ENCODE results near the gene PPCDC. TPM values are rescaled to one million over a fixed set of nuclear protein-coding genes. Genes with fewer than 3 reads are reported as not detected.

Gene PPCDC
- total RNA-seq, 3 donors from 2014 or later = 12.4 to 18.9 (median 18.2) TPM

DNA sequence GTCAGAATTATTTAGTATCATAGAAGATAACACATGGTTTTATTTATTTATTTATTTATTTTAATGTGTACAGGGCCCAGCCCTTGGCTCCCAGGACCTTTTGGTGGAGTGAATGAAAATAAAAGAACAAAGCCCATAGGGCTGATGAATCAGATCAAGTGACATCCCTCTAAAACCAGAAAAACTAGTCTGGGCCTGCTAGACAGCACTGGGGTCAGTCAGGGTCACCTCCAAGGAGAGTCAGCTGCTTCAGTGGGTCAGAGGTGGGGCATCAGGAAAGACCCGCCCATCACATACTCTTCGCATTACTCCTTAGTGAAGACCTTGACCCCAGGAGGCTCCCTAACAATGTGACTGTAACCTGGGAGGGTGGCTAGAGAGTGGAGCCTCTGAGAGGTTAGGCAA, 12.8 kb downstream of the PPCDC start:
- intact Hi-C loops (cut with DNase I, micrococcal nuclease) = no loop called here
- H3K9me3 ChIP-seq = no peaks in the 10 kb centered on the region
- no peak overlapping the region for H3K4me3 ChIP-seq
- no peaks in the 10 kb centered on the region for H3K36me3 ChIP-seq (ENCODE audit: low read depth)
- H3K4me1 ChIP-seq (ENCODE audit: low read depth) = peaks cover 13% of the 10 kb centered on the region
- no peak for TF ChIP-seq CTCF (IDR thresholded peaks at IDR 0.05)
- DNase-seq (peak in 2 of 3 donors; percentile 47 to 65), ATAC-seq (peak; percentile 91)

- ATAC-seq (no peak), DNase-seq (peak in 1 of 3 donors; percentile 14)
- no peak for TF ChIP-seq CTCF (IDR thresholded peaks at IDR 0.05)
- Histone ChIP-seq H3K4me3 (no peak overlapping the region), H3K9me3 (no peaks in the 10 kb centered on the region), H3K36me3 (ENCODE audit: low read depth) (no peaks in the 10 kb centered on the region), H3K4me1 (ENCODE audit: low read depth) (peaks cover 14% of the 10 kb centered on the region)
- intact Hi-C loops (cut with DNase I, micrococcal nuclease) = no loop called here
Observed at GRCh38 chr15:75037685-75038084, 14.3 kb downstream of the PPCDC start.

DNA sequence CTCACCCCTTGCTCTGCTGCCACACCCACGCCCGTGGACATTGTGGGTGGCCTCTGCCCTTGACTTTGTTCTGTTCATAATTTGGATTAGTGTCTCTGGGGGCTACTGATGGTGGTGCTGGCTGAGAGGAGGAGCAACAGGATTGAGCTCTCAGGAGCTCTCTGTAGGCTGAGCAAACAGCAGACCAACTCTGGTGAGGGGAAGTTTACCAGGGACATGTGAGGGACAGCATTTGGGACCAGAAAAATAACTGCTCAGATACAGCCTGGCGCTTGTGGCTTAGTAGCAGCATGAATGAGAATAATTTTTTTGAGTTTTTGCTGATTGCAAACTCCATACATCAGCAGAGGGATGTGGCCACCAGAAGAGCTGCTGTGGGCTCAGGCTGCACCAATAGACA, 14.8 kb downstream of the PPCDC start:
- intact Hi-C loops (cut with DNase I, micrococcal nuclease) = no loop called here
- Histone ChIP-seq H3K4me3 (no peak overlapping the region), H3K36me3 (ENCODE audit: low read depth) (no peaks in the 10 kb centered on the region), H3K4me1 (ENCODE audit: low read depth) (peaks cover 19% of the 10 kb centered on the region), H3K9me3 (no peaks in the 10 kb centered on the region)
- DNase-seq (peak in 1 of 3 donors; percentile 17), ATAC-seq (no peak)
- no peak for TF ChIP-seq CTCF (IDR thresholded peaks at IDR 0.05)

GRCh38 chr15:75042730-75043508, 19.5 kb downstream of the PPCDC start:
- DNase-seq (peak; percentile 88 to 94 (median 91)), ATAC-seq (peak; percentile 86)
- Histone ChIP-seq H3K4me3 (no peak overlapping the region), H3K9me3 (no peaks in the 10 kb centered on the region), H3K4me1 (ENCODE audit: low read depth) (peaks cover 49% of the 10 kb centered on the region), H3K36me3 (ENCODE audit: low read depth) (no peaks in the 10 kb centered on the region)
- peak; percentile 62 for TF ChIP-seq CTCF (IDR thresholded peaks at IDR 0.05)
- intact Hi-C loops (cut with DNase I, micrococcal nuclease) = loop anchor here in 1 of 2 donors (5.0 kb wide), 1 partner anchor 169 kb away; no protein-coding TSS in a partner anchor

GRCh38 chr15:75043509-75044257, 20.3 kb downstream of the PPCDC start:
- DNase-seq (peak; percentile 82 to 92 (median 83)), ATAC-seq (peak; percentile 52)
- peaks cover 49% of the 10 kb centered on the region for H3K4me1 ChIP-seq (ENCODE audit: low read depth)
- no peak overlapping the region for H3K4me3 ChIP-seq
- no peaks in the 10 kb centered on the region for H3K9me3 ChIP-seq
- intact Hi-C loops (cut with DNase I, micrococcal nuclease) = loop anchor here in 1 of 2 donors (5.0 kb wide), 1 partner anchor 169 kb away; no protein-coding TSS in a partner anchor
- no peaks in the 10 kb centered on the region for H3K36me3 ChIP-seq (ENCODE audit: low read depth)
- TF ChIP-seq CTCF (IDR thresholded peaks at IDR 0.05) = peak; percentile 6

Data from mucosa of descending colon (tissue), 3 donors.